Colonic mucosa (tissue), 4 donors: ENCODE data around the gene SH3D19. TPM values are rescaled to one million over a fixed set of nuclear protein-coding genes. Genes with fewer than 3 reads are reported as not detected.

Experiments
- DNase-seq: peaks from one replicate; pipeline ENCODE4 v3.0.0-alpha.2; 2020
- H3K27ac ChIP-seq: fragments of 200-600 bp; one replicate; pipeline ENCODE4 v1.8.0; 2021
- H3K27me3 ChIP-seq: fragments of 200-600 bp; one replicate; pipeline ENCODE4 v1.8.0; 2021
- H3K36me3 ChIP-seq: fragments of 200-600 bp; one replicate; pipeline ENCODE4 v1.8.0; 2021
- H3K4me1 ChIP-seq: fragments of 200-600 bp; one replicate; pipeline ENCODE4 v1.8.0; 2021; ENCODE audit warnings: mild to moderate bottlenecking
- H3K4me3 ChIP-seq: fragments of 200-600 bp; one replicate; pipeline ENCODE4 v1.8.0; 2021
- H3K9ac ChIP-seq, 2 donors: one replicate each; pipeline ENCODE4 v1.7.0; 2013; ENCODE audit warnings: control low read depth in 2 of 2, low read depth in 2 of 2, low read length in 2 of 2
- H3K9me3 ChIP-seq: fragments of 200-600 bp; one replicate; pipeline ENCODE4 v1.8.0; 2021
- intact Hi-C: fragments of 100-400 bp; cut with DNase I; formaldehyde crosslinking; loops from one replicate; pipeline ENCODE4 v1.14.1; 2022
- total RNA-seq, 2 donors: library from RNA; stranded (reverse); fragmentation: NEBNext Ultra II Directional in 1 of 2; extraction: Animal tissue kit (Norgen Biotek cat#: 25700) in 1 of 2; gene quantifications; one replicate each; pipeline ENCODE4 v1.2.1, GENCODE V29; 2021
- TF ChIP-seq, protein P1 (sequence below): fragments of 200-600 bp; IDR thresholded peaks from one replicate; pipeline ENCODE4 v1.8.0; 2022; ENCODE audit warnings: antibody characterized with exemption, mild to moderate bottlenecking
- donor health status: healthy.
- donor health status: DM: no; HTN: no; CAD: no.
- donor health status: DM: no; HTN: no; CAD: no.

Gene SH3D19
- total RNA-seq, 2 donors from 2014 or later: 75.5 to 104 TPM

DNA sequence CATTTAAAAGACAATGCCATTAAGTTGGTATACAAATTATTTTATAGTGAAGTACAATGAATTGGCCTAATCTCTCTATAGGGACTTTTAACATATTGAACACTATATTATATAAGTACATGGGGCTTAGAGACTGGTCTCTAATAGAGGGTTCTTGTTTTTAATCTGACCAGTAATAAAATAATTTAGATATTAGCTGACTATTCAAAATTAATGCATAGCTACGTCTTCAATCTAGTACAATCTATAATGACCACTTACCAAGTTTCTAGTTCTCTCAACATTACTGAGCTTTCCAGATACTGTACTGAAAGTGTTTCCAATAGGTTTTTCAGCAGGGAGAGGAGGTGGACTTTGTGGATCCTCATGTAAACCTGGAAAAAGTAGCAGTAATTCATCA lies 166.4 kb downstream of the SH3D19 start:
- TF ChIP-seq, protein P1, sequence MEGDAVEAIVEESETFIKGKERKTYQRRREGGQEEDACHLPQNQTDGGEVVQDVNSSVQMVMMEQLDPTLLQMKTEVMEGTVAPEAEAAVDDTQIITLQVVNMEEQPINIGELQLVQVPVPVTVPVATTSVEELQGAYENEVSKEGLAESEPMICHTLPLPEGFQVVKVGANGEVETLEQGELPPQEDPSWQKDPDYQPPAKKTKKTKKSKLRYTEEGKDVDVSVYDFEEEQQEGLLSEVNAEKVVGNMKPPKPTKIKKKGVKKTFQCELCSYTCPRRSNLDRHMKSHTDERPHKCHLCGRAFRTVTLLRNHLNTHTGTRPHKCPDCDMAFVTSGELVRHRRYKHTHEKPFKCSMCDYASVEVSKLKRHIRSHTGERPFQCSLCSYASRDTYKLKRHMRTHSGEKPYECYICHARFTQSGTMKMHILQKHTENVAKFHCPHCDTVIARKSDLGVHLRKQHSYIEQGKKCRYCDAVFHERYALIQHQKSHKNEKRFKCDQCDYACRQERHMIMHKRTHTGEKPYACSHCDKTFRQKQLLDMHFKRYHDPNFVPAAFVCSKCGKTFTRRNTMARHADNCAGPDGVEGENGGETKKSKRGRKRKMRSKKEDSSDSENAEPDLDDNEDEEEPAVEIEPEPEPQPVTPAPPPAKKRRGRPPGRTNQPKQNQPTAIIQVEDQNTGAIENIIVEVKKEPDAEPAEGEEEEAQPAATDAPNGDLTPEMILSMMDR: no peak
- H3K36me3 ChIP-seq: no peaks in the 10 kb centered on the region
- H3K27ac ChIP-seq: no peak overlapping the region
- no peak overlapping the region for H3K9ac ChIP-seq
- H3K4me3 ChIP-seq: no peak overlapping the region
- no peaks in the 10 kb centered on the region for H3K27me3 ChIP-seq
- H3K9me3 ChIP-seq: no peaks in the 10 kb centered on the region
- intact Hi-C loops: no loop called here
- H3K4me1 ChIP-seq: no peaks in the 10 kb centered on the region
- DNase-seq: no peak

DNA sequence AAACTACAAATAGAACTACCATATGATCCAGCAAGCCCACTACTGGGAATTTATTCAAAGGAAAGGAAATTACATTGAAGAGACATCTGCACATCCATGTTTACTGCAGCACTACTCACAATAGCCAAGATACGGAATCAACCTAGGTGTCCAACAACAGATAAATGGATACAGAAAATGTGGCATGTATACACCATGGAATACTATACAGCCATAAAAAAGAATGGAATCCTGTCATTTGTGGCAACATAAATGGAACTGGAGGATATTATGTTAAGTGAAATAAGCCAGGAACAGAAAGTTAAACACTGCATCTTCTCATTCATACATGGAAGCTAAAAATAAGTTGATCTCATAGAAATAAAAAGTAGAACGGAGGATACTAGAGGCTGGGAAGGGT lies 167.9 kb downstream of the SH3D19 start:
- Histone ChIP-seq H3K27ac (no peak overlapping the region), H3K27me3 (no peaks in the 10 kb centered on the region), H3K9ac (no peak overlapping the region), H3K9me3 (no peaks in the 10 kb centered on the region), H3K4me1 (no peaks in the 10 kb centered on the region), H3K4me3 (no peak overlapping the region), H3K36me3 (no peaks in the 10 kb centered on the region)
- DNase-seq: no peak
- TF ChIP-seq, protein P1: no peak
- intact Hi-C loops: no loop called here

DNA sequence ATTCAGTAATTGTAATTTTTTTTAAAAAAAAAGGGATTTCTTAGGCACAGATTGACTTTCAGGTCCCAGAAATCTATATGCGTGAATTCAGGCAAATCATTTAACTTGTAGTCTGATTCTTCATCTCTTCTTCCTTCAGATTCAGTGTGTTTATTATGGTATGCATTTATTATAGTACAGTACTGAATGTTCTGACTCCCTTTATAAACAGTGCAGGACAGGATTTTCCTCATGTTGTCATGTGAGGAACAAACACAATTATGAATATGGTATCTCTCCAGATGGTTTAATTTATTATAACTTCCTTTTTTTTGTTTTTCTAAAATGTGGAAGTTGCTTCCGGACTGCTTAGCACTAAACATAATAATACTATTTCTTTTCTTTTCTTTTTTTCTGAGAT lies 171.8 kb downstream of the SH3D19 start:
- DNase-seq: no peak
- intact Hi-C loops: no loop called here
- TF ChIP-seq, protein P1: no peak
- Histone ChIP-seq H3K4me1 (no peaks in the 10 kb centered on the region), H3K27me3 (no peaks in the 10 kb centered on the region), H3K36me3 (no peaks in the 10 kb centered on the region), H3K9me3 (no peaks in the 10 kb centered on the region), H3K4me3 (no peak overlapping the region), H3K27ac (no peak overlapping the region), H3K9ac (no peak overlapping the region)

DNA sequence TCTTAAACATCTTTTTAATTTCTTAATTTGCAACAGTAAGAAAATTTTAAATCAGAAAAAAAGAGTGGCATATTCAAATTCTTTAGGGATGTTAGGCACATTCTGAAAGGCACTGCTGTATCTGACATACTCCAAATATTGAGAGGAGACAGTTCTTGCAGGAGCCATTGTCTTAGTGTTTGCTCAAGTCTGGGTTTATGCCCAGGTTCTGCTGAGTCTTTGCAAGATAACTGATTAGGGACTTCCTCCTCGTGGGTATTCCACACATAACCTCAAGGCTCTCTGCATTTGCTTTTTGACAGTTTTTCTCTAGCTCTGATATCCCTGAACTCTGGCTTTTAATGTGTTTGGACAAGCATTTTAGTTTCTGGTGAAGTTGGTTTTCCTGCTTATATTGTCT lies 173.4 kb downstream of the SH3D19 start:
- H3K9me3 ChIP-seq: no peaks in the 10 kb centered on the region
- DNase-seq: no peak
- no peaks in the 10 kb centered on the region for H3K36me3 ChIP-seq
- H3K4me3 ChIP-seq: no peak overlapping the region
- no peak overlapping the region for H3K9ac ChIP-seq
- no peaks in the 10 kb centered on the region for H3K27me3 ChIP-seq
- no peak overlapping the region for H3K27ac ChIP-seq
- no peaks in the 10 kb centered on the region for H3K4me1 ChIP-seq
- TF ChIP-seq, protein P1: no peak
- intact Hi-C loops: no loop called here

DNA sequence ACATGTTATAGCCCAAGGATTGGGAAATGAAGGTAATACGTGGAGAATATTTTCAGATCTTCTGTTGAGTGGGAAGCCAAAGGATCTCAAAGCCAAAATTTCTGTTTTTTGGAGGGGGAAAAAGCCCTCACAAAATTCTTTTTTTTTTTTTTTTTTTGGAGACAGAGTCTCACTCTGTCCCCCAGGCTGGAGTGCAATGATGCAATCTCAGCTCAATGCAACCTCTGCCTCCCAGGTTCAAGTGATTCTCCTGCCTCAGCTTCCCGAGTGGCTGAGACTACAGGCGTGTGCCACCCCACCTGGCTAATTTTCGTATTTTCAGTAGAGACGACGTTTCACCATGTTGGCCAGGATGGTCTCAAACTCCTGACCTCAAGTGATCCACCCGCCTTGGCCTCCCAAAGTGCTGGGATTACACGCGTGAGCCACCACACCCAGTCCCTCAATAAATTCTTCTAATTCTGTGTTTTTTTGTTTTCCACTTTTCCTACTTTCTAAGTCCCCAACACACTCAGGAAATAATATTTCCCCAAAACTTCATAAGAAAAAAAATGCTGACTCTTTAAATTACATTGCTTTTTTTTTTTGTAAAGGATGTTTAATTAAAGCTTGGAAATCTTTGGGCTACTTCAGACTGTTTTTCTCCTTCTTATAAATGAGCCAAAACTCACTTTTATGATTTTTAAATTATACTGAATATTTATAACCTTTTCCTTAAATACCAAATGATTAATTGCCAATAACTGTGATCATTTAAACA lies 174.4 kb downstream of the SH3D19 start:
- Histone ChIP-seq H3K4me1 (no peaks in the 10 kb centered on the region), H3K27me3 (no peaks in the 10 kb centered on the region), H3K27ac (no peak overlapping the region), H3K9me3 (no peaks in the 10 kb centered on the region), H3K36me3 (no peaks in the 10 kb centered on the region), H3K9ac (no peak overlapping the region), H3K4me3 (no peak overlapping the region)
- DNase-seq: no peak
- intact Hi-C loops: no loop called here
- TF ChIP-seq, protein P1: no peak
